Hematopoietic multipotent progenitor cell treated with erythropoietin and hydrocortisone succinate and interleukin-3 and kit ligand, for 8 days (in vitro differentiated cells): ENCODE data around the gene C4orf46.

Experiments
- DNase-seq: peaks from one replicate; pipeline ENCODE4 v3.0.0-alpha.2; 2015

The C4orf46 gene

GRCh38 chr4:158649111-158649680 is 22.5 kb downstream of the C4orf46 start:
- DNase-seq = no peak

DNA sequence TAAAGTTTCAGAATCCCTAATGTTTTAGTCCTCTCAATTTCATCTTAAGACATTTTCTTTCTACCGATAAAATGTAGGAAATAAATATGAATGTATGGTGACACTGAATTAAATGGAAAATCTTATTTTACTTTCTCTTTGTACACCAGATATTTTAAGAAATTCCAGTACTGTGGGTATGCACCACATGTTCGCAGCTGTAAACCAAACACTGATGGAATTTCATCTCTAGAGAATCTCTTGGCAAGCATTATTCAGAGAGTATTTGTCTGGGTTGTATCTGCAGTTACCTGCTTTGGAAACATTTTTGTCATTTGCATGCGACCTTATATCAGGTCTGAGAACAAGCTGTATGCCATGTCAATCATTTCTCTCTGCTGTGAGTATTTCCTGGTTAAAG is 26.9 kb downstream of the C4orf46 start:
- no peak for DNase-seq

DNA sequence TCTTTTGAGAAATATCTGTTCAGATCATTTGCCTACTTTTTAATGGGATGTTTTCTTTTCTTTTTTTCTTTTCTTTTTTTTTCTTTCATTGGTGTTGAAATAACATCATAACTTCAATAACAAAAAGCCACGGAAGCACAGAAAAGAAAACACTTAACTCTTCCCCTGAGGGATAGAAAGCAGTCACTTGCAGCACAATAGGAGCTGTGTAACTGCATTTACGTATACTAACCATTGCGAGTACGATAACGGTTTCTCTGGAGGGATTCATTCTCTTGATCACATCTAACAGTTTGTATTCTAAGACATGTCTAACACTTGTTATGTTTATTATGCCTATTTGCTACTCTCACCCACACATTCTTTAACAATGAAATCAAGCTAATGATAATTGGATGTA is 27.3 kb downstream of the C4orf46 start:
- DNase-seq = no peak

DNA sequence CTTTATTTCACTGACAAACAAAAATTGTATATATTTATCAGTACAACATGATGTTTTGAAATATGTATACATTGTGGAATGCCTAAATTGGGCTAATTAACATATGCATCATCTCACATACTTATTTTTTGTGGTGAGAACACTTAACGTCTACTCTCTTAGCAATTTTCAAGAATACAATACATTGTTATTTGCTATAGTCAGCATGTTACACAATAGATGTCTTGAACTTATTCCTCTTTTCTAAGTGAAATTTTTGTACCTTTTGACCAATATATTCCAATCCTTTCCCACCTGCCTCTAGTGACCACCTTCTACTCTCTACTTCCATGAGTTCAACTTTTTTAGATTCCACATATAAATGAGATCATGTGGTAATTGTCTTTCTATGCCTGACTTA is 35.1 kb downstream of the C4orf46 start:
- no peak for DNase-seq

DNA sequence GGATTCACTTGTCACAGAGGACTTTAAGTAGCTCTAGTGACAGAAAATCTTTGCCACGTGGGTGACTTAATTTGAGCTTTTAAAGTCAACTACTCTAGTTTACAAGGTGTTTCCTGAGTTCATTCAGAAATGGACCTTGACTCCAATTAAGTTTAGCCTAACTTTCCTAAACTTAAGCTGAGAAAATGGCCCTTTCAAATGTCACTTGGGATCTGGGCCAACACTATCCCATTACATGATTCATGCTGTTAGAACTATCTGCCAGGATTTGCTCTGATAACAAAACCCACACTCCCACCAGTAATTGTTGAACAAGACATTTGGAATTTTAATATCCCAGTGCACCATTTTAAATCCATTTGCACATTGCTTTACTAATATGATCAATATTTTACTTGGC is 40.8 kb downstream of the C4orf46 start:
- DNase-seq = no peak

GRCh38 chr4:158625544-158625943 is 46.1 kb downstream of the C4orf46 start:
- DNase-seq = no peak

- peak; percentile 70 for DNase-seq
Observed at GRCh38 chr4:158624889-158625478, 46.7 kb downstream of the C4orf46 start.

GRCh38 chr4:158622251-158622650 is 49.4 kb downstream of the C4orf46 start:
- no peak for DNase-seq

GRCh38 chr4:158621729-158622128 is 50.0 kb downstream of the C4orf46 start:
- DNase-seq = no peak

DNA sequence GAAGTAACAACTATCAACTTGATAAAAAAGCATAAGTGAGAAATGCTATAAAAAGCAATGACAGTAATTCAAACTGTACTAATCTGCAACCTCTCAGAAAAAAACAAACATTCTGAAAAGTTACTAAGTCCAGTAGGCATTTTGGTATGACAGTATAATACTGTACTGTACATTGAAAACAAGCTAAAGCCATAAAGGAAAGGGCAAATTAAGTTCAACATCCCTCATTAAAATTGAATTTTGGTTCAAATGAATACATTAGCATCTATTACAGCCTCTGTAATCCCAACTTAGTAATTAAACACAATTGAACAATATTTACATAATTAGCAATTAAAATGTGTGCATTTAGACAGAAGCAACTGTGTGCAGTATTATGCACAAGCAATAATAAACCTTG is 53.7 kb downstream of the C4orf46 start:
- DNase-seq = no peak
